ENCODE measurements around the gene SEMA4D.

DNA sequence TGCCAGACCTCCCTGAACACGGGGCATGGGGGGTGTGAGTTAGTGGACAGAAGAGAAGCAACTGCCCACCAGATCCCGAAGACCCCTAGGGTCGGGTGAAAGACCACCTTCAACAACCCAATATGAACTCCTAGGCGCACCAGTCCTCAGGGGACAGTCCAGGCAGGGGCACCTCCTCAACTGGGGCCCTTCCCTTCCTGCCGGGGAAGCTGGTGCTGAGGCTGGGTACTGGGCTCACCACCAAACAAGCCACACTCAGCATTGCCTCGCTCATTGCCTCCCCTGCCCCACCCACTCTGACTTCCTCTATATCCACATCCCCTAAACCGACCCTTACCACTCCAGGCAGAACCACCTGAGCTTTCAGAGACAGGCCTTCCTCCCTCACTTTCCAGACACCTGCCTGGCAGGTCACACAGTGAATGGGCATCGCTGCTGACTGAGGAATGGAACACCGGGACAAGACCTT lies 42.5 kb downstream of the SEMA4D start:
- TF ChIP-seq, protein P1, sequence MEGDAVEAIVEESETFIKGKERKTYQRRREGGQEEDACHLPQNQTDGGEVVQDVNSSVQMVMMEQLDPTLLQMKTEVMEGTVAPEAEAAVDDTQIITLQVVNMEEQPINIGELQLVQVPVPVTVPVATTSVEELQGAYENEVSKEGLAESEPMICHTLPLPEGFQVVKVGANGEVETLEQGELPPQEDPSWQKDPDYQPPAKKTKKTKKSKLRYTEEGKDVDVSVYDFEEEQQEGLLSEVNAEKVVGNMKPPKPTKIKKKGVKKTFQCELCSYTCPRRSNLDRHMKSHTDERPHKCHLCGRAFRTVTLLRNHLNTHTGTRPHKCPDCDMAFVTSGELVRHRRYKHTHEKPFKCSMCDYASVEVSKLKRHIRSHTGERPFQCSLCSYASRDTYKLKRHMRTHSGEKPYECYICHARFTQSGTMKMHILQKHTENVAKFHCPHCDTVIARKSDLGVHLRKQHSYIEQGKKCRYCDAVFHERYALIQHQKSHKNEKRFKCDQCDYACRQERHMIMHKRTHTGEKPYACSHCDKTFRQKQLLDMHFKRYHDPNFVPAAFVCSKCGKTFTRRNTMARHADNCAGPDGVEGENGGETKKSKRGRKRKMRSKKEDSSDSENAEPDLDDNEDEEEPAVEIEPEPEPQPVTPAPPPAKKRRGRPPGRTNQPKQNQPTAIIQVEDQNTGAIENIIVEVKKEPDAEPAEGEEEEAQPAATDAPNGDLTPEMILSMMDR (IDR thresholded peaks at IDR 0.05) = no peak
- TF ChIP-seq POLR2A (IDR thresholded peaks at IDR 0.05; ENCODE audit: low read depth) = no peak
